Gastrocnemius medialis (tissue), 4 donors: ENCODE results near the gene PRR18.
"Not testable (repeated sequence)": the region's sequence is repeated elsewhere in the genome, so short reads cannot be mapped to it uniquely, and the experiment has no call there.

Experiments used
- POLR2A ChIP-seq, 2 donors: fragments of 450-650 bp; IDR thresholded peaks; one replicate each; pipeline ENCODE4 v1.6.1; 2017; ENCODE audit warnings: antibody characterized with exemption in 2 of 2, mild to moderate bottlenecking in 2 of 2, moderate library complexity in 2 of 2
- TF ChIP-seq, protein P1 (sequence below), 5 experiments: fragments of 450-650 bp in 3 of 5; fragments of 200-600 bp in 2 of 5; sonication (generic) in 2 of 5; IDR thresholded peaks in 4 of 5; conservative IDR thresholded peaks in 1 of 5; 1 replicate in 4 of 5; 2 replicates in 1 of 5; pipeline ENCODE4 v1.5.1; 2016 to 2019; ENCODE audit warnings: antibody characterized with exemption in 5 of 5, mild to moderate bottlenecking in 3 of 5, moderate library complexity in 3 of 5

DNA sequence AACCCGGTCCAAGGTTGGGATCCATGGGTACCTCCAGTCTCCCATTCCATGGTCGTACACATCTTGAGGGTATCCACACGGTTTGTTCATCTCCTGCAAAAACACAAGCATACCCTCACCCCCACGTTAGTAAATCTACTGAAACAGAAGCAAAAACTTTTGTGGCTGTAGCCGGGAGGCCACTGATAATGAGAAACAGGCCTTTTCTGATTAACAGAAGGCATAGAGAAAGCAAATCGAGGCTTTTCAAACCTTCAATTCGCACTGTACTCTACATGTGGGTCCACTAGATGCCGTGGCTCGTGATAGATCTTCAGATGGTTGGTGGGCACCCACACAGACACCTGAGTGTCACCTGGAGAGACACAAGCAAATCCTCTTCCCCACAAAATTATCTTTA, 37.5 kb upstream of the PRR18 start:
- TF ChIP-seq, protein P1, sequence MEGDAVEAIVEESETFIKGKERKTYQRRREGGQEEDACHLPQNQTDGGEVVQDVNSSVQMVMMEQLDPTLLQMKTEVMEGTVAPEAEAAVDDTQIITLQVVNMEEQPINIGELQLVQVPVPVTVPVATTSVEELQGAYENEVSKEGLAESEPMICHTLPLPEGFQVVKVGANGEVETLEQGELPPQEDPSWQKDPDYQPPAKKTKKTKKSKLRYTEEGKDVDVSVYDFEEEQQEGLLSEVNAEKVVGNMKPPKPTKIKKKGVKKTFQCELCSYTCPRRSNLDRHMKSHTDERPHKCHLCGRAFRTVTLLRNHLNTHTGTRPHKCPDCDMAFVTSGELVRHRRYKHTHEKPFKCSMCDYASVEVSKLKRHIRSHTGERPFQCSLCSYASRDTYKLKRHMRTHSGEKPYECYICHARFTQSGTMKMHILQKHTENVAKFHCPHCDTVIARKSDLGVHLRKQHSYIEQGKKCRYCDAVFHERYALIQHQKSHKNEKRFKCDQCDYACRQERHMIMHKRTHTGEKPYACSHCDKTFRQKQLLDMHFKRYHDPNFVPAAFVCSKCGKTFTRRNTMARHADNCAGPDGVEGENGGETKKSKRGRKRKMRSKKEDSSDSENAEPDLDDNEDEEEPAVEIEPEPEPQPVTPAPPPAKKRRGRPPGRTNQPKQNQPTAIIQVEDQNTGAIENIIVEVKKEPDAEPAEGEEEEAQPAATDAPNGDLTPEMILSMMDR (IDR thresholded peaks at IDR 0.05 in 4 of 5, conservative IDR thresholded peaks at IDR 0.05 in 1 of 5): not testable (repeated sequence)
- TF ChIP-seq POLR2A (IDR thresholded peaks at IDR 0.05): not testable (repeated sequence)
